HG02678 (cell line): Measurements from ENCODE around the gene ELN.
"Not testable (repeated sequence)": the region's sequence is repeated elsewhere in the genome, so short reads cannot be mapped to it uniquely, and the experiment has no call there.

Experiments
- ATAC-seq: cut with Tn5 transposase; IDR thresholded peaks from one replicate; pipeline ENCODE4 v1.9.1; 2021; ENCODE audit warnings: mild to moderate bottlenecking, moderate library complexity; ENCODE audit not compliant: unreplicated experiment

Gene ELN

GRCh38 chr7:74000489-74001149 lies 27.4 kb upstream of the ELN start:
- no peak for ATAC-seq

- ATAC-seq = no peak
Measured at GRCh38 chr7:74001150-74001494, 26.9 kb upstream of the ELN start.

GRCh38 chr7:74002474-74003017 lies 25.4 kb upstream of the ELN start:
- ATAC-seq = no peak

GRCh38 chr7:74003621-74004020 lies 24.4 kb upstream of the ELN start:
- no peak for ATAC-seq

GRCh38 chr7:74006032-74006431 lies 21.9 kb upstream of the ELN start:
- ATAC-seq = no peak

GRCh38 chr7:74006451-74007241 lies 21.3 kb upstream of the ELN start:
- ATAC-seq = no peak

GRCh38 chr7:74007242-74007567 lies 20.8 kb upstream of the ELN start:
- no peak for ATAC-seq

GRCh38 chr7:74008687-74009086 lies 19.3 kb upstream of the ELN start:
- ATAC-seq = no peak

- ATAC-seq = no peak
Measured at GRCh38 chr7:74009719-74010118, 18.3 kb upstream of the ELN start.

GRCh38 chr7:74010407-74010806 lies 17.6 kb upstream of the ELN start:
- ATAC-seq = no peak

- ATAC-seq = not testable (repeated sequence)
Measured at GRCh38 chr7:74011421-74011820, 16.6 kb upstream of the ELN start.

- peak; percentile 89 for ATAC-seq
Measured at GRCh38 chr7:74012842-74013249, 15.1 kb upstream of the ELN start.

GRCh38 chr7:74013539-74014272 lies 14.3 kb upstream of the ELN start:
- ATAC-seq = no peak

GRCh38 chr7:74014931-74015330 lies 13.0 kb upstream of the ELN start:
- ATAC-seq = no peak

GRCh38 chr7:74015670-74016069 lies 12.3 kb upstream of the ELN start:
- ATAC-seq = no peak

GRCh38 chr7:74017125-74017524 lies 10.8 kb upstream of the ELN start:
- no peak for ATAC-seq

GRCh38 chr7:74018246-74018895 lies 9.6 kb upstream of the ELN start:
- no peak for ATAC-seq

- no peak for ATAC-seq
Measured at GRCh38 chr7:74019149-74019548, 8.8 kb upstream of the ELN start.

GRCh38 chr7:74020390-74020789 lies 7.6 kb upstream of the ELN start:
- ATAC-seq = no peak

- ATAC-seq = no peak
Measured at GRCh38 chr7:74021546-74022320, 6.2 kb upstream of the ELN start.

- ATAC-seq = no peak
Measured at GRCh38 chr7:74022507-74022906, 5.5 kb upstream of the ELN start.
